H1 (cell line): ENCODE measurements around the gene MAS1.

Source experiments
- CHD1 ChIP-seq: IDR thresholded peaks from 2 replicates; pipeline ENCODE4 v1.6.1; 2012; ENCODE audit warnings: low read depth, low read length, improper control_type of control experiment
- CHD7 ChIP-seq: fragments of 300-600 bp; sonication (generic); IDR thresholded peaks from 2 replicates; pipeline ENCODE4 v1.7.1; 2012; ENCODE audit warnings: low read length, moderate library complexity, mild to moderate bottlenecking, inconsistent platforms; ENCODE audit not compliant: insufficient replicate concordance
- POLR2AphosphoS5 ChIP-seq: IDR thresholded peaks from 2 replicates; pipeline ENCODE4 v1.6.1; 2011; ENCODE audit warnings: low read depth, low read length
- TF ChIP-seq, protein P1 (sequence below): IDR thresholded peaks from 2 replicates; pipeline ENCODE4 v1.6.1; 2012; ENCODE audit warnings: inconsistent platforms

GRCh38 chr6:159890201-159890600 lies 587 bp upstream of the MAS1 start:
- TF ChIP-seq, protein P1, sequence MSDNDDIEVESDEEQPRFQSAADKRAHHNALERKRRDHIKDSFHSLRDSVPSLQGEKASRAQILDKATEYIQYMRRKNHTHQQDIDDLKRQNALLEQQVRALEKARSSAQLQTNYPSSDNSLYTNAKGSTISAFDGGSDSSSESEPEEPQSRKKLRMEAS, result no peak
- no peak for TF ChIP-seq CHD7
- no peak for TF ChIP-seq CHD1
- no peak for TF ChIP-seq POLR2AphosphoS5
